Right lobe of liver (tissue), 4 donors: ENCODE results near the gene ADAM10.

Source experiments
- POLR2A ChIP-seq: fragments of 450-650 bp; IDR thresholded peaks from one replicate; pipeline ENCODE4 v1.6.1; 2017; ENCODE audit warnings: antibody characterized with exemption, mild to moderate bottlenecking
- TF ChIP-seq, protein P1 (sequence below), 4 donors: fragments of 200-600 bp in 3 of 4; fragments of 450-650 bp in 1 of 4; IDR thresholded peaks; one replicate each; pipeline versions ENCODE4 v1.5.1 to v1.8.0; 2016 to 2022; ENCODE audit warnings: antibody characterized with exemption in 4 of 4, mild to moderate bottlenecking in 2 of 4
- donor health status: DM: no; HTN: no; CAD: no.
- donor health status: DM: no; HTN: no; CAD: no.
- donor health status: DM: no; HTN: yes; CAD: no.

DNA sequence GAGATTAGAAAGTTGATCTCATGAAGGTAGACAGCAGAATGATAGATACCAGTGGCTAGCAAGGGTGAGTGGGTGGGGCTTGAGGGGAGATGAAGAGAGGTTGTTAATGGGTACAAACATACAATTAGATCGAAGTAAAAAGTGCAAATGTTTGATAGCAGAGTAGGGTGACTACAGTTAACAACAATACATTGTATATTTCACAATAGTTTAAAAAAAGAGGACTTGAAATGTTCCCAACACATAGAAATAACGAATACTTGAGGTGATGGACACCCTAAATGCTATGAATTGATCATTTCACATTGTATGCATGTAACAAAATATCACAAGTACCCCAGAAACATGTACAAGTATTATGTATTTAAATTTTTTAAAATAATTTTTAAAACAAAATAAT lies 47.3 kb downstream of the ADAM10 start:
- TF ChIP-seq, protein P1, sequence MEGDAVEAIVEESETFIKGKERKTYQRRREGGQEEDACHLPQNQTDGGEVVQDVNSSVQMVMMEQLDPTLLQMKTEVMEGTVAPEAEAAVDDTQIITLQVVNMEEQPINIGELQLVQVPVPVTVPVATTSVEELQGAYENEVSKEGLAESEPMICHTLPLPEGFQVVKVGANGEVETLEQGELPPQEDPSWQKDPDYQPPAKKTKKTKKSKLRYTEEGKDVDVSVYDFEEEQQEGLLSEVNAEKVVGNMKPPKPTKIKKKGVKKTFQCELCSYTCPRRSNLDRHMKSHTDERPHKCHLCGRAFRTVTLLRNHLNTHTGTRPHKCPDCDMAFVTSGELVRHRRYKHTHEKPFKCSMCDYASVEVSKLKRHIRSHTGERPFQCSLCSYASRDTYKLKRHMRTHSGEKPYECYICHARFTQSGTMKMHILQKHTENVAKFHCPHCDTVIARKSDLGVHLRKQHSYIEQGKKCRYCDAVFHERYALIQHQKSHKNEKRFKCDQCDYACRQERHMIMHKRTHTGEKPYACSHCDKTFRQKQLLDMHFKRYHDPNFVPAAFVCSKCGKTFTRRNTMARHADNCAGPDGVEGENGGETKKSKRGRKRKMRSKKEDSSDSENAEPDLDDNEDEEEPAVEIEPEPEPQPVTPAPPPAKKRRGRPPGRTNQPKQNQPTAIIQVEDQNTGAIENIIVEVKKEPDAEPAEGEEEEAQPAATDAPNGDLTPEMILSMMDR (IDR thresholded peaks at IDR 0.05), result no peak
- no peak for TF ChIP-seq POLR2A
